SK-N-SH (cell line): Measurements from ENCODE around the gene SKA2. TPM values are rescaled to one million over a fixed set of nuclear protein-coding genes. Genes with fewer than 3 reads are reported as not detected.

ENCODE experiments used
- CTCF ChIA-PET: fragments of 300-600, 350-600 bp; formaldehyde crosslinking; extraction: SDS; loops from one replicate; lab custom pipeline; 2021; lab: Yijun Ruan, JAX
- POLR2A ChIA-PET: fragments of 350-600 bp; sonication (Branson Sonifier 250); formaldehyde crosslinking; extraction: SDS; loops from one replicate; lab custom pipeline; 2020; ENCODE audit warnings: antibody characterized with exemption, inconsistent platforms; lab: Yijun Ruan, JAX
- DNase-seq: peaks from one replicate; pipeline ENCODE4 v3.0.0; 2012
- H2AFZ ChIP-seq: fragments of 200-600 bp; sonication (generic); 2 replicates; pipeline ENCODE4 v1.8.1; 2016; ENCODE audit warnings: antibody characterized with exemption, mild to moderate bottlenecking, low read depth
- H3F3A ChIP-seq: fragments of 200-600 bp; sonication (generic); replicated peaks from 2 replicates; pipeline ENCODE3; 2016; ENCODE audit warnings: antibody characterized with exemption, mild to moderate bottlenecking; ENCODE audit not compliant: insufficient read depth
- H3K27ac ChIP-seq, 2 experiments: fragments of 200-500 bp in 1 of 2; fragments of 200-600 bp in 1 of 2; sonication (Bioruptor generic) in 1 of 2; sonication (generic), shearing (Covaris generic) in 1 of 2; 2 replicates each; pipeline versions ENCODE4 v1.5.1 to v1.6.1; 2014 to 2016; ENCODE audit warnings: low read depth in 2 of 2, inconsistent platforms in 1 of 2, low read length in 1 of 2, mild to moderate bottlenecking in 1 of 2, mixed read lengths in 1 of 2
- H3K27me3 ChIP-seq: fragments of 200-600 bp; sonication (generic), shearing (Covaris generic); 2 replicates; pipeline ENCODE4 v1.6.1; 2016; ENCODE audit warnings: mixed run types; ENCODE audit not compliant: insufficient read depth
- H3K36me3 ChIP-seq, 2 experiments: fragments of 200-500 bp in 1 of 2; fragments of 200-600 bp in 1 of 2; sonication (Bioruptor generic) in 1 of 2; sonication (generic) in 1 of 2; replicated peaks in 1 of 2; 2 replicates each; pipeline versions ENCODE3 to v1.5.1; 2014 to 2016; ENCODE audit warnings: low read length in 1 of 2, mild to moderate bottlenecking in 1 of 2; ENCODE audit not compliant: insufficient read depth in 2 of 2, control insufficient read depth in 1 of 2
- H3K4me1 ChIP-seq, 2 experiments: fragments of 200-500 bp in 1 of 2; fragments of 200-600 bp in 1 of 2; sonication (Bioruptor generic) in 1 of 2; sonication (generic), shearing (Covaris generic) in 1 of 2; 2 replicates each; pipeline versions ENCODE4 v1.5.1 to v1.6.1; 2014 to 2016; ENCODE audit warnings: low read depth in 1 of 2, low read length in 1 of 2, mixed run types in 1 of 2; ENCODE audit not compliant: insufficient read depth in 2 of 2, control insufficient read depth in 1 of 2
- H3K4me2 ChIP-seq: fragments of 200-600 bp; sonication (generic), shearing (Covaris generic); 2 replicates; pipeline ENCODE4 v1.6.1; 2017; ENCODE audit warnings: mixed run types
- H3K4me3 ChIP-seq, 2 experiments: fragments of 200-500 bp in 1 of 2; fragments of 200-600 bp in 1 of 2; sonication (Bioruptor generic) in 1 of 2; sonication (generic), shearing (Covaris generic) in 1 of 2; 2 replicates each; pipeline versions ENCODE4 v1.5.1 to v1.8.1; 2014 to 2016; ENCODE audit warnings: low read depth in 2 of 2, inconsistent platforms in 1 of 2, low read length in 1 of 2, mild to moderate bottlenecking in 1 of 2, mixed read lengths in 1 of 2, moderate library complexity in 1 of 2
- H3K79me2 ChIP-seq: fragments of 200-600 bp; sonication (generic); 2 replicates; pipeline ENCODE4 v1.8.1; 2017; ENCODE audit warnings: mild to moderate bottlenecking; ENCODE audit not compliant: insufficient read depth
- H3K9ac ChIP-seq: fragments of 200-600 bp; sonication (generic); 2 replicates; pipeline ENCODE4 v1.6.1; 2017; ENCODE audit warnings: mixed run types
- H3K9me2 ChIP-seq: fragments of 200-600 bp; sonication (generic); 2 replicates; pipeline ENCODE4 v1.6.1; 2017; ENCODE audit warnings: mixed run types
- H3K9me3 ChIP-seq: fragments of 200-600 bp; sonication (generic); 2 replicates; pipeline ENCODE4 v1.6.1; 2017; ENCODE audit warnings: mixed run types, mild to moderate bottlenecking, moderate library complexity
- H4K20me1 ChIP-seq: fragments of 200-600 bp; sonication (generic); 2 replicates; pipeline ENCODE4 v1.6.1; 2017; ENCODE audit warnings: mild to moderate bottlenecking, mixed run types; ENCODE audit not compliant: insufficient read depth
- CTCF ChIP-seq: fragments of 200-600 bp; sonication (generic); IDR thresholded peaks from 2 replicates; pipeline ENCODE4 v1.6.1; 2017; ENCODE audit warnings: antibody characterized with exemption, mild to moderate bottlenecking, moderate library complexity
- ELF1 ChIP-seq: IDR thresholded peaks from 2 replicates; pipeline ENCODE4 v1.4.0; 2012
- FOXJ3 ChIP-seq: sonication (generic); formaldehyde crosslinking; IDR thresholded peaks from 2 replicates; pipeline ENCODE4 v1.5.1; 2020; ENCODE audit warnings: mild to moderate bottlenecking, missing genetic modification reagents
- FOXM1 ChIP-seq: IDR thresholded peaks from 2 replicates; pipeline ENCODE4 v1.4.0; 2012; ENCODE audit warnings: low read depth, mild to moderate bottlenecking
- IRF3 ChIP-seq: fragments of 150-350 bp; IDR thresholded peaks from 2 replicates; pipeline ENCODE4 v1.6.1; 2016; ENCODE audit warnings: mild to moderate bottlenecking, low read depth, low read length
- NRF1 ChIP-seq: IDR thresholded peaks from 2 replicates; pipeline ENCODE4 v1.6.1; 2012; ENCODE audit warnings: low read depth, mild to moderate bottlenecking, low read length
- PBX3 ChIP-seq: IDR thresholded peaks from 2 replicates; pipeline ENCODE4; 2012
- RAD21 ChIP-seq: IDR thresholded peaks from 2 replicates; pipeline ENCODE4 v1.6.1; 2012; ENCODE audit warnings: mild to moderate bottlenecking, low read length
- SIN3A ChIP-seq: IDR thresholded peaks from 2 replicates; pipeline ENCODE4 v1.6.1; 2012; ENCODE audit warnings: low read depth, mild to moderate bottlenecking, low read length, moderate library complexity, borderline replicate concordance
- TEAD4 ChIP-seq: IDR thresholded peaks from 2 replicates; pipeline ENCODE4 v1.4.0; 2012; ENCODE audit warnings: mild to moderate bottlenecking, borderline replicate concordance; ENCODE audit not compliant: insufficient read depth
- whole genome bisulfite sequencing: methylation state at CpG from one replicate; pipeline ENCODE4 v1.1.6; 2017; ENCODE audit warnings: low lambda C conversion rate; 5-methylcytosine and 5-hydroxymethylcytosine counted together
- polyA plus RNA-seq, 3 experiments: library from polyadenylated mRNA; depleted of rRNA; stranded (reverse); fragments of >200 nt; gene quantifications; 2 replicates each; pipeline ENCODE4 v1.2.3, GENCODE V29; 2012
- TF ChIP-seq, protein P1 (sequence below): fragments of 150-350 bp; IDR thresholded peaks from 2 replicates; pipeline ENCODE4 v1.6.1; 2017; ENCODE audit warnings: antibody characterized with exemption, low read length, low read depth, borderline replicate concordance

The SKA2 gene
- polyA plus RNA-seq, 1 of the 3 experiments (the other 2 are of a cell fraction), result 12.8 TPM

DNA sequence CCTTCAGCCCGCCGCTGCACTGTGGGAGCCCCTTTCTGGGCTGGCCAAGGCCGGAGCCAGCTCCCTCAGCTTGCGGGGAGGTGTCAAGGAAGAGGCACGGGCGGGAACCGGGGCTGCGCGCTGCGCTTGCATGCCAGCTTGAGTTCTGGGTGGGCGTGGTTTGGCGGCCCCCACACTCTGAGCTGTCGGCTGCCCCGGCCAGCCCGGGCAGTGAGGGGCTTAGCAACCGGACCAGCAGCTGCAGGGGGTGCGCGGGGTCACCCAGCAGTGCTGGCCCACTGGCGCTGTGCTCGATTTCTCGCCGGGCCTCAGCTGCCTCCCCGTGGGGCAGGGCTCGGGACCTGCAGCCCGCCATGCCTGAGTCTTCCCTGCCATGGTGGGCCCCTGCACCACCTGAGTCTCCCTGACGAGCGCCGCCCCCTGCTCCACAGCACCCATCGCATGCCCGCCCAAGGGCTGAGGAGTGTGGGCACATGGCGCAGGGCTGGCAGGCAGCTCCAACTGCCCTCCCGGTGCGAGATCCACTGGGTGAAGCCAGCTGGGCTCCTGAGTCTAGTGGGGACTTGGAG is 17.5 kb upstream of the SKA2 start:
- H3K4me3 ChIP-seq, result no peak overlapping the region
- H3K4me2 ChIP-seq, result no peak overlapping the region
- ChIA-PET POLR2A (no interaction called here), CTCF (interaction anchor here (1.0 kb wide), 1 partner anchor 12 kb away, joined by 4 read pairs; no protein-coding TSS in a partner anchor)
- H3K36me3 ChIP-seq, result peaks cover 3 to 20% of the 10 kb centered on the region in 2 experiments
- H3K4me1 ChIP-seq, result peaks cover 0 to 3% of the 10 kb centered on the region in 2 experiments; a peak in 1 of 4 replicates
- 96% methylated on average over 21 of the region's 33 CpGs for WGBS
- H3K79me2 ChIP-seq, result peaks cover 87% of the 10 kb centered on the region
- H4K20me1 ChIP-seq, result peaks cover under 1% of the 10 kb centered on the region; the same call in 1 of the 2 replicates
- DNase-seq, result no peak
- TF ChIP-seq PBX3 (no peak), ELF1 (no peak), NRF1 (no peak), FOXM1 (no peak), IRF3 (no peak), SIN3A (no peak), FOXJ3 (CRISPR knock-in tag) (no peak), RAD21 (no peak), TEAD4 (no peak), CTCF (no peak)
- TF ChIP-seq, protein P1, sequence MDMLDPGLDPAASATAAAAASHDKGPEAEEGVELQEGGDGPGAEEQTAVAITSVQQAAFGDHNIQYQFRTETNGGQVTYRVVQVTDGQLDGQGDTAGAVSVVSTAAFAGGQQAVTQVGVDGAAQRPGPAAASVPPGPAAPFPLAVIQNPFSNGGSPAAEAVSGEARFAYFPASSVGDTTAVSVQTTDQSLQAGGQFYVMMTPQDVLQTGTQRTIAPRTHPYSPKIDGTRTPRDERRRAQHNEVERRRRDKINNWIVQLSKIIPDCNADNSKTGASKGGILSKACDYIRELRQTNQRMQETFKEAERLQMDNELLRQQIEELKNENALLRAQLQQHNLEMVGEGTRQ, result no peak
- H3F3A ChIP-seq, result peaks cover 13% of the 10 kb centered on the region
- no peak overlapping the region for H3K27ac ChIP-seq
- no peaks in the 10 kb centered on the region for H3K9me2 ChIP-seq
- H3K27me3 ChIP-seq, result no peaks in the 10 kb centered on the region
- H3K9ac ChIP-seq, result no peak overlapping the region
- no peaks in the 10 kb centered on the region for H3K9me3 ChIP-seq
- no peak overlapping the region for H2AFZ ChIP-seq
